Measurements from ENCODE around the gene SLC15A5. TPM values are rescaled to one million over a fixed set of nuclear protein-coding genes. Genes with fewer than 3 reads are reported as not detected.

Gene SLC15A5
- total and polyA plus RNA-seq, 2 of the 8 experiments (the other 6 are each of a cell fraction or from before 2014, with no cell fraction given): not detected

DNA sequence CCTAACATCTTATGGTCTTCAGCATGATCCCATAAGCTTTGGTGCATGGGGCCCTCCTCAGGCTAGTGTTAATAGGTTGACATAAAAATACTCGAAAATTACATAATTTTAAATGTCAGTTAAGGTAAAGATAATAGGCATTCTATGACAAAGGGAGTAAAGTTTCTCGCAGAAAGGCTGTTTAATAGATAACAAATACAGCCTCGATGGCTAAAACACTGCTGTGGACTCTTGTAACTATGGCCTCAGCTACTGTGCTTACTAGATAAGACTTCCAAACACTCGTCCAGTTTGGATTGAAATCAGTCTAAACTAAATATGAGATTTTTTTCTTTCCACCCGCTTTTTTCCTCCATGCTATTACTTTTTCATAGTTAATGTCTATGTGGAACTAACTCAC, 46.8 kb upstream of the SLC15A5 start:
- H3K36me3 ChIP-seq (ENCODE audit: control insufficient read depth in 2 of 4, insufficient read depth in 4 of 4, low read length in 3 of 4): no peaks in the 10 kb centered on the region

More for the DNA sequence above, 46.8 kb upstream of the SLC15A5 start:
- Histone ChIP-seq H2BK15ac (ENCODE audit: low read length) (no peak overlapping the region), H3K27ac (ENCODE audit: low read depth, low read length) (no peak overlapping the region), H3K9ac (replicated peaks in 1 of 4; ENCODE audit: extremely low read depth in 1 of 4, low read depth in 3 of 4, low read length in 3 of 4) (no peak overlapping the region), H4K91ac (replicated peaks; ENCODE audit: insufficient read length, low read length) (no peak overlapping the region), H4K5ac (ENCODE audit: insufficient read length, low read depth, low read length) (no peak overlapping the region), H2BK12ac (ENCODE audit: low read depth, low read length) (no peak overlapping the region), H3K79me1 (ENCODE audit: low read depth, low read length) (no peaks in the 10 kb centered on the region), H2BK5ac (ENCODE audit: low read depth, low read length) (no peak overlapping the region), H3K79me2 (ENCODE audit: control insufficient read depth in 1 of 2, insufficient read depth in 2 of 2, low read length in 2 of 2) (no peaks in the 10 kb centered on the region), H3K23me2 (ENCODE audit: low read depth, low read length) (no peaks in the 10 kb centered on the region), H2BK120ac (replicated peaks; ENCODE audit: low read depth, low read length) (no peak overlapping the region), H4K20me1 (replicated peaks in 1 of 2; ENCODE audit: control insufficient read depth in 1 of 2, insufficient read depth in 2 of 2, low read length in 2 of 2) (no peaks in the 10 kb centered on the region), H3K14ac (ENCODE audit: insufficient read length) (no peak overlapping the region), H3K18ac (ENCODE audit: extremely low read depth, low read length) (no peak overlapping the region), H3K4me3 (ENCODE audit: extremely low read depth in 1 of 4, insufficient read depth in 2 of 4, low read depth in 3 of 4, low read length in 4 of 4) (no peak overlapping the region), H3K9me3 (ENCODE audit: insufficient read depth in 2 of 2, low read depth in 1 of 2, low read length in 1 of 2) (peaks cover 0 to 3% of the 10 kb centered on the region in 2 experiments; a peak in 1 of 4 replicates), H2AK5ac (ENCODE audit: low read depth, low read length) (no peak overlapping the region), H3K23ac (ENCODE audit: insufficient read length) (no peak overlapping the region), H3K56ac (replicated peaks; ENCODE audit: insufficient read length, low read depth, low read length) (no peak overlapping the region), H3K4me2 (ENCODE audit: insufficient read depth in 1 of 2, low read depth in 2 of 2, low read length in 2 of 2) (no peak overlapping the region), H4K8ac (ENCODE audit: extremely low read depth, insufficient read depth, low read length) (no peak overlapping the region), H3K4ac (replicated peaks; ENCODE audit: insufficient read length, low read depth, low read length) (no peak overlapping the region), H3K27me3 (replicated peaks in 1 of 4; ENCODE audit: control insufficient read depth in 3 of 4, extremely low read depth in 1 of 4, insufficient read depth in 3 of 4, low read length in 3 of 4) (no peaks in the 10 kb centered on the region), H3K4me1 (replicated peaks in 1 of 4; ENCODE audit: control insufficient read depth in 3 of 4, insufficient read depth in 4 of 4, low read length in 3 of 4) (peaks cover 0 to 3% (median 3%) of the 10 kb centered on the region in 4 experiments; a peak in 1 of 7 replicates), H2AFZ (ENCODE audit: low read length) (no peak overlapping the region), H2BK20ac (ENCODE audit: low read length) (no peak overlapping the region)
- FAIRE-seq: no peak
- no peak for DNase-seq (ENCODE audit: low read depth in 1 of 2, low spot score in 2 of 2)
- 78% methylated on average over 5 of the region's 5 CpGs; no CpG with 5 or more reads in 1 of the 2 experiments for WGBS, 2 experiments (ENCODE audit: extremely low coverage in 1 of 2, insufficient coverage in 1 of 2, insufficient read length in 1 of 2, insufficient replicate concordance in 2 of 2, low coverage in 1 of 2, low lambda C conversion rate in 2 of 2, missing lambda C conversion rate in 1 of 2)
- CTCF ChIA-PET (ENCODE audit: partially characterized antibody): no interaction called here
- POLR2A ChIA-PET (ENCODE audit: partially characterized antibody): no interaction called here
- no peak for TF ChIP-seq SP1 (IDR thresholded peaks at IDR 0.05; ENCODE audit: low read depth, low read length)
- TF ChIP-seq POLR2A (IDR thresholded peaks at IDR 0.05; ENCODE audit: control extremely low read depth in 1 of 2, low read depth in 2 of 2, low read length in 2 of 2): no peak
- TF ChIP-seq RXRA (IDR thresholded peaks at IDR 0.05; ENCODE audit: insufficient read depth, low read depth, low read length): no peak
- TF ChIP-seq CHD2 (IDR thresholded peaks at IDR 0.05; ENCODE audit: low read length): no peak

All from H1 (cell line).